IPS DF 4.7 (cell line): ENCODE measurements around the gene SSU72.

ENCODE experiments used
- DNase-seq: peaks from one replicate; pipeline ENCODE4 v3.0.0-alpha.2; 2013; ENCODE audit warnings: low spot score; ENCODE audit errors: extremely low read depth

SSU72 gene

GRCh38 chr1:1612104-1612400 lies 37.4 kb upstream of the SSU72 start:
- DNase-seq: no peak

- no peak for DNase-seq
These were observed 36.1 kb upstream of the SSU72 start for GRCh38 chr1:1610796-1611195.

DNA sequence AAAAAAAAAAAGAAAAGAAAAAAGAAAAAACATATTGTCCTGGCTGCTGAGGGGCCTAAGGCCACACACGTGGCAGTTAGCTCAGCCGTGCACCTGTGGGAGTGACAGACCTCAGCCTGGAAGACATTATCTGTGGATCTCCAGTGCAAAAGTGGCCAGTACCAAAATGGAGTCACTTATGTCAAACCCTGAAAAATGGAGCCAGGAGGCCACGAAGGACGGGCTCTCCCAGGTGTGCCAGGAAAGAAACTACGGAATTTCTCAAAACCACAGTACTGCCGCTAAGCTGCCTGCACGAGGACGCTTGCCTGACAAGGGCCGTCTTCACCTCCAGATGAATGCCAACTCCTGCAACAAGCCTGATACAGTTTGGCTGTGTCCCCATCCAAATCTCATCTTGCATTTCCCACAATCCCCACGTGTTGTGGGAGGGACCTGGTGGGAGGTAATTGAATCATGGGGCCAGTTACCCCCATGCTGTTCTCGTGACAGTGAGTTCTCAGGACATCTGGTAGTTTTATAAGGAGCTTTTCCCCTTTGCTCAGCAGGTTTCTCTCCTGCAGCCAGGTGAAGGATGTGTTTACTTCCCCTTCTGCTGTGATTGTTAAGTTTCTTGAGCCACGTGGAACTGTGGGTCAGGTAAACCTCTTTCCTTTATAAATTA lies 35.3 kb upstream of the SSU72 start:
- no peak for DNase-seq

DNA sequence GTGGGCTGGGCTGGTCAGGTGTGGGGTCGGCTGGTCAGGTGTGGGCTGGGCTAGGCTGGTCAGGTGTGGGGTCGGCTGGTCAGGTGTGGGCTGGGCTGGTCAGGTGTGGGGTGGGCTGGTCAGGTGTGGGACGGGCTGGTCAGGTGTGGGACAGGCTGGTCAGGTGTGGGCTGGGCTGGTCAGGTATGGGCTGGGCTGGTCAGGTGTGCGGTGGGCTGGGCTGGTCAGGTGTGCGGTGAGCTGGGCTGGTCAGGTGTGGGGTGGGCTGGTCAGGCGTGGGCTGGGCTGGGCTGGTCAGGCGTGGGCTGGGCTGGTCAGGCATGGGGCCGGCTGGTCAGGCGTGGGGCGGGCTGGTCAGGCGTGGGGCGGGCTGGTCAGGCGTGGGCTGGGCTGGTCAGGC lies 31.6 kb upstream of the SSU72 start:
- DNase-seq: no peak

DNA sequence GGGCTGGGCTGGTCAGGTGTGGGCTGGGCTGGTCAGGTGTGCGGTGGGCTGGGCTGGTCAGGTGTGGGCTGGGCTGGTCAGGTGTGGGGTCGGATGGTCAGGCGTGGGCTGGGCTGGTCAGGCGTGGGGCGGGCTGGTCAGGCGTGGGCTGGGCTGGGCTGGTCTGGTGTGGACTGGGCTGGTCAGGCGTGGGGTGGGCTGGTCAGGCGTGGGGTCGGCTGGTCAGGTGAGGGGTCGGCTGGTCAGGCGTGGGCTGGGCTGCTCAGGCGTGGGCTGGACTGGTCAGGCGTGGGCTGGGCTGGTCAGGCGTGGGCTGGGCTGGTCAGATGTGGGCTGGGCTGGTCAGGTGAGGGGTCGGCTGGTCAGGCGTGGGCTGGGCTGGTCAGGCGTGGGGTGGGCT lies 31.1 kb upstream of the SSU72 start:
- DNase-seq: no peak

DNA sequence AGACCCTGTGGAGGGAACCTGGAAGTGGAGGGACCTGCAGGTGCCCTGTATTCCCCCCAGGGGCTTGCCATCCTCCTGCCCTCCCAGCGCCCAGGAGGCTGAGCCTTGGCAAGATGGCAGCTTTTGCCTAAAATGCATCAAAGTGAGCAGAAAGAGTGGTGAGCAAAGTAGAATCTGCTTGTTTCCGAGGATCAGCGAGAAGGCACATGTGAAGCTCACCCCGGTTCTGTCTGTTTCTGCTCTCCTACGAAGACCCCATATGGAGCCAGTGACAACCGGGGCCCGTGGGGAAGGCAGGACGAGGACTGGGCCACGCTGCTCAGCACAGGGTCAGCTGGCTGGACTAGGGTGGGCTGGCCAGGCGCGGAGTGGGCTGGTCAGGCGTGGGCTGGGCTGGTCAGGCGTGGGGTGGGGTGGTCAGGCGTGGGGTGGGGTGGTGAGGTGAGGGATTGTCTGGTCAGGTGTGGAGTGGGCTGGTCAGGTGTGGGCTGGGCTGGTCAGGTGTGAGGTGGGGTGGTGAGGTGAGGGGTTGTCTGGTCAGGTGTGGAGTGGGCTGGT lies 30.4 kb upstream of the SSU72 start:
- no peak for DNase-seq

DNA sequence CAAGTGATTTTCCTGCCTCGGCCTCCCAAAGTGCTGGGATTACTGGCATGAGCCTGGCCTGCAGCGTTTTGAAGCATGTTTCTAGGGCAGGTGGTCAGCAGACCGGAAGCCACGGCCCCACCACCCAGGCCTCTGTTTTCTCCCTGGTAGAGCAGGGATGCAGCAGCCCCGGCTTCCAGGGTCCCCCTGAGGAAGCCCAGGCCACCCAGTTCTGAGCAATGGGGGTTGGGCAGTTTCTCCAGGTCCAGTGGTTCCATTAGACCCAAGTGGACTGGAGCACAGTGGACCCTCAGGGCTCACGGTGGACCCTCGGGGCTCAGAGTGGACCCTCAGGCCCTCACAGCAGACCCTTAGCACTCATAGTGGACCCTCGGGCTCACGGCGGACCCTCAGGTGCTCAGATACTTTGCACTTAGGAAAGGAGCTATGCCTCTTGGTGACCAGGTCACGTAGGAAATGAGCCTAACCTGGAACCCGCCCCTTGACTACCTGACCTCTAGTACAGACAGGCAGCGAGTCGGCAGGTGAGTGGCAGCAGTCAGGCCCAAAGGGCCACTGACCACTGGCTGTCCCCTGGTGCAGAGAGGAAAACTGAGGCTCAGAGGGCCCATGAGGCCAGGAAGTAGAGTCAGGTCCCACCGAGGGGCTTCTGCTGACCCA lies 29.8 kb upstream of the SSU72 start:
- DNase-seq: no peak

- DNase-seq: no peak
These were observed 29.2 kb upstream of the SSU72 start for GRCh38 chr1:1603671-1604373.

DNA sequence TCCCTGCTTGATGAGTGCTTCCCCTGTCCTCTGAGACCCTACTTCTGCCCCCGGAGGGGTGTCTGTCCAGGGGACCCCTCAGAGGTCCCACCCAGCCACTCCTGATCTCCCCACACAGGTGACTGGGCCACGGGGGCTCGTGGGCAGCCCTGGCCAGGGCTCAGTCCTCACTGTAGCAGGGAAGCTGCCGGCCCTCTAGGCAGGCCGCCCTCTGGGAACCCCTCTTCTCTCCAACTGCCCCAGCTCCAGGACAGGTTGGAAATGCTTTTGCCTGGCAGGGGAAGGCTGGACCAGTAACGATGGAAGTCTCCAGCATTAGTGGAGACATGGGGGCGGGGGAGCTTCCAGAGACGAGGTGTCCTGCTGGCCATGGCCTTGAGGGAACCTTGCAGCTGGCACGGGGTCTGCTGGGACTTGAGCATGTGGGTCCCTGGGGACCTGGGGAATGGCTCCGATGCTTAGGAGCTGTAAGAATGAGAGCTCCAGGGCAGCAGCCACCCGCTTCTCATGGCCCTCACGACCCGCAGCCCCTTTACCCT lies 28.4 kb upstream of the SSU72 start:
- no peak for DNase-seq

DNA sequence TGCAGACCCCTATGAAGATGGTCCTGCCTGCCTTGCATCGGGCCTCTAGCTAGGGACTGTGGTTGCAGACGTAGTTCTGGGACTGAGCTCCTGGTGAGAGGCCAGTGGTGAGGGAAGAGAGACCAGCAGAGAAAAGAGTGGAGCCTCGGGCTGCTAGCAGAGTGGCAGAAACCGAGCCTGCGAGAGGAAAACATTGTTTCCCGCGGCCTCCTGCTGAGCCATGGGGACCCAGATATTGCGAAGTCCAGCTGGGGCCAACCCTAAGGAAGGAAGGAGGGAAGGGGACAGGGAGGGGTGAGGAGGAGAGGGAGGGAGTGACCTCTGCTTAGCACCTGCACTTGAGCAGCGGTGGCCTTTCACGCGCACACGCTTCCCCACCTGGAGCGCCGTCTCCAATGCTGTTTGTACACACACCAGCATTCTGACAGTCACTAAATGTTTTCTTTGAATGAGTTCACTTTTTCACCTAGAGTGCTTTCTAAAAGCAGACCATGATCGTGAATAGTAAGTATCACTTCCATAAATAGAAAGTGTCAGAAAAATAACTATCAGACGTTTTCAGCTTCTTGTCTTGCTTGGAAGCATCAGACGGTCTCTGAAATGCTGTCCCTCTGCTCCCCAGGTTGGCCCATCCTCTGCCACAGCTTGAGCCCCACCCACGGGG lies 27.8 kb upstream of the SSU72 start:
- DNase-seq: no peak

- DNase-seq: no peak
These were observed 27.1 kb upstream of the SSU72 start for GRCh38 chr1:1601564-1602303.

GRCh38 chr1:1600861-1601563 lies 26.3 kb upstream of the SSU72 start:
- DNase-seq: no peak

DNA sequence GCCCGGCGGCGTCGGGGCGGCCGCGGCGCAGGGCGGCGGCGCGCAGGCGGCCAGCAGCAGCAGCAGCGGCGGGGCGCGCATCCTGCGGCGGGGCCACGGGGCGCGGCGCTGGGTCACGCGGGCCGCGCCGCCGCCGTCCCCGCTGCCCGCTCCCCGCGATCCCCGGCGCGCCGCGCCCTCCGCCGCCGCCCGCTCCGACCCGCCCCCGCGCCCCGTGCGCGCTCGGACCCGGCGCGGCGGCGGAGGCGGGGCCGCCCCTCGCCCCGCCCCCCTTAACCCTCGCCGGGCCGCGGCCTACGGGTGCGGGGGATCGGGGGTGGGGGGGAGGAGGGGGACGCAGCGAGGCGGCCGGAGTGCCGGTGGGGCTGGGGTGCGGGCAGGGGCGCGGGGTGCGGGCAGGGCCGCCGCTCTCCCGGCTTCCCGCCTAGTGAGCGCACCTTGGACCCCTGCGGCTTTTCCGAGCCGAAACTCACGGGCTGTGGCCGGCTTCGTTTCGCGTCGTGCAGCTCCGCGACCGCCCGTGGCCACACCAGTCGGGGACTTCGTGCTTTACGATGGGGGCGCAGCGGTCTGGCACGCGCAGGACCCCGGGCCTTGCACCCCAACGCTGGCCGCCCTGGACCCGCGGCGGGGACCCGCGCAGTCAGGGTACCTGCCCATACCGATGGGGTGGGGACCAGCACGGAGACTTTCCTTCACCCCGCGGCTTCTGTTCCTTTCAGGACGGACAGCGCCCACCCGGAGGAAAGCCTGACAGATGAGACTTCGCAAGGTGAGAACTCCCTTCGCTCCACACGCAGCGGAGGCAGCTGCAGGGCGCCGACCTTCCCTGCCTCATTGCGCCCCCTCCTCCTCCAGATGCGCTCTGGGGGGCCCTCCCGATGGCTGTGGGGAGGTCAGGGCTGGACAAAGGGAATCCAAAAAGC lies 25.5 kb upstream of the SSU72 start, which contains the start of gene FNDC10:
FNDC10 (minus strand) TSS at position 201 of the 926 bp plus-strand sequence; CDS start at position 81, 120 bp downstream.
- no peak for DNase-seq

DNA sequence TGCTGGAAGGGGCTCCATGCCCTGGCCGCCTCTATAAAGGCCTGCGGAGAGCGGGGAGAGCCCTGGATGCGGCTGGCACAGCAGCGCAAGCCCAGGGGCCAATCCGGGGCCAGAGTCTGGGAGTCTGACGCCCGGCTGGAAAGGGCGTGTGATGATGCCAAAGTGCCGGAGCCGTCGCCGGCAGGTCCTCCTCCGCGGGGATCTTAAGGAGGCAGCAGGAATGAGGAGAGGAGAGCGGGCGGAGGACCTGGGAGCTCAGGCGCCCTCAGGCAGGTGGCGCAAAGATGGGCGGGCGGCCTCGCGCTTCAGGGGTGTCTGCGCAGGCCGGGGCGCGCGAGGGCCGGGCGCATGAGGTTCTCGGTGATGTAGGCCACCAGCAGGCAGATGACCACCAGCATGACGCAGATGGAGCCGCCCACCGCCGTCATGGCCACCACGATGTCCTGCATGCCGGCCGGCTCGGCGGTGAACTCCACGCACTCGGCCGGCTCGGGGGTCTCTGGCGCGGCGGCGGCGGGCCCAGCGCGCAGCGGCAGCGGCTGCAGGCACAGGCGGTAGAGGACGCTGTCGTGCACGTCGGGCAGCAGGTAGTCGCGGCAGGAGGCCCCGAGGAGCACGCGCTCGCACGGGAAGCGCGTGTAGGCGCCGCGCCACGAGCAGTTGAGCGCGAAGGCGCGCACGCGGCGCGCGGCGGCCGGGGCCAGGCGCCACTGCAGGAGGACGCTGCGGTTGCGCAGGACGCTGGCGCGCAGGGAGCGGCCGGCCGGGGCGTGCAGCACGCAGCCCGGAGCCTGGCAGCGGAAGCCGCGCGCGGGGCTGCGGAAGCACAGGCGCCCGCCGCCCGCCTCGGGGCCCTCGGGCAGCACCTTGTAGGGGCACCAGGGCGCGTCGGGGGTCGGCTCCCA lies 24.6 kb upstream of the SSU72 start:
- no peak for DNase-seq

GRCh38 chr1:1598720-1599029 lies 24.0 kb upstream of the SSU72 start:
- no peak for DNase-seq

- no peak for DNase-seq
These were observed 23.5 kb upstream of the SSU72 start for GRCh38 chr1:1598051-1598719.

- no peak for DNase-seq
These were observed 22.7 kb upstream of the SSU72 start for GRCh38 chr1:1597275-1597930.
